GM10248 (cell line): ENCODE measurements around the gene ABCF2.

ENCODE experiments used
- CTCF ChIA-PET: fragments of 300-600 bp; sonication (Branson Sonifier 250); formaldehyde crosslinking; extraction: SDS; loops from one replicate; lab custom pipeline; 2021; ENCODE audit warnings: antibody characterized with exemption; lab: Yijun Ruan, JAX
- POLR2A ChIA-PET: fragments of 350-650 bp; sonication (Branson Sonifier 250); formaldehyde crosslinking; extraction: SDS; loops from one replicate; lab custom pipeline; 2020; ENCODE audit warnings: antibody characterized with exemption; lab: Yijun Ruan, JAX
- DNase-seq: peaks from one replicate; pipeline ENCODE4 v3.0.0; 2012; ENCODE audit errors: extremely low spot score
- CTCF ChIP-seq: IDR thresholded peaks from 2 replicates; pipeline ENCODE4 v1.5.1; 2012; ENCODE audit warnings: mild to moderate bottlenecking, low read depth; ENCODE audit errors: extremely low read depth, missing control alignments, control extremely low read depth

Gene ABCF2

GRCh38 chr7:151240536-151240935 lies 13.5 kb upstream of the ABCF2 start:
- CTCF ChIA-PET = interaction anchor here (1.3 kb wide), 1 partner anchor 14 kb away, joined by 3 read pairs; the partner anchor contains the start of gene ABCF2
- no peak for TF ChIP-seq CTCF
- no peak for DNase-seq
- POLR2A ChIA-PET = interaction anchor here (0.6 kb wide), 1 partner anchor 490 kb away, joined by 5 read pairs; no protein-coding TSS in a partner anchor

GRCh38 chr7:151239837-151240459 lies 12.9 kb upstream of the ABCF2 start:
- ChIA-PET CTCF (interaction anchor here (1.3 kb wide), 1 partner anchor 13 kb away, joined by 3 read pairs; the partner anchor contains the start of gene ABCF2), POLR2A (interaction anchor here (0.5 to 0.6 kb wide), 3 partner anchors 102 to 489 kb away, joined by 3 to 6 read pairs (median 5); partner anchors contain the start of gene NUB1)
- no peak for DNase-seq
- no peak for TF ChIP-seq CTCF

GRCh38 chr7:151238924-151239836 lies 12.2 kb upstream of the ABCF2 start:
- POLR2A ChIA-PET = interaction anchor here (0.5 kb wide), 2 partner anchors 102 to 142 kb away, joined by 3 to 6 read pairs; partner anchors contain the start of gene NUB1

GRCh38 chr7:151238190-151238810 lies 11.3 kb upstream of the ABCF2 start:
- TF ChIP-seq CTCF = no peak
- no peak for DNase-seq
- POLR2A ChIA-PET = no interaction called here
- CTCF ChIA-PET = no interaction called here

More at GRCh38 chr7:151238924-151239836, 12.2 kb upstream of the ABCF2 start:
- CTCF ChIA-PET = no interaction called here
- DNase-seq = no peak
- no peak for TF ChIP-seq CTCF

GRCh38 chr7:151237244-151238189 lies 10.5 kb upstream of the ABCF2 start:
- POLR2A ChIA-PET = no interaction called here
- CTCF ChIA-PET = interaction anchor here (1.2 to 6.6 kb wide), 6 partner anchors 8 to 31 kb away, joined by 3 to 78 read pairs (median 4); partner anchors contain the start of genes ABCF2 and SMARCD3
- TF ChIP-seq CTCF = no peak
- no peak for DNase-seq
